ENCODE data around the gene SFMBT2.

Gene SFMBT2

DNA sequence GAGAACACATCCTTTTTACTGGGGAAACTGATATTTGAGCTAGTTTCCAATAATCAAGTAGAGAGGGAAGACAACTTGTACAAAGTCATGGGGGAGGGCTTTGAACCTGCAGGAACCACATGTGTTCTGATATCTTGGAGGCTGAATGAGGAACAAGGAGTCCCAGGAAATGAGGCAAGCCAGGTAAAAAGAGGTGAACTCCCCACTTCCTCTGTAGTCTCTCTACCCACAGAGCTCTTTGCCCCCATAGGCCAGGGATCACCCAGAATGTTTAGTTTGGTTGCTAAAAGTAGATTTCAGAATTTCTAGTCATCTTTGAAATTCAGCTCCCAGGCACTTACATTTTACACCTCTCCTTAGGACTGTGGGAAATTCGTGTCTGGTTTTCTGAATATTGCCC, 276.4 kb downstream of the SFMBT2 start:
- DNase-seq (ENCODE audit: low spot score): no peak

DNA sequence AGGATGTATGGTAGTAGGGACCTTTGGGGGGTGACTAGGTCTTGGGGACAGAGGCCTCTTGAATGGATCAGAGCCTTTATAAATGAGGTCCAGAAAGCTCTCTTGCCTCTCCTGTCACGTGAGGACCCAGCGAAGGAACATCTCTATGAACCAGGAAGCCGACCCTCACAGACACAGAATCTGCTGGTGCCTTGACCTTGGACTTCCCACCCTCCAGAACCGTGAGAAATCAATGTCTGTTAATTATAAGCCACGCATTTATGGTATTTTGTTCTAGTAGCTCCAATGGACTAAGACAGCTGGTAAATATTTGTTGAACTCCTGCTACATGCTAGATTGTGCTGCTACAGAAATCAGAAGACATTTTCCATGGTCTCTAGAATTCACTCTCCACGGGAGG, 276.9 kb downstream of the SFMBT2 start:
- DNase-seq (ENCODE audit: low spot score): no peak

DNA sequence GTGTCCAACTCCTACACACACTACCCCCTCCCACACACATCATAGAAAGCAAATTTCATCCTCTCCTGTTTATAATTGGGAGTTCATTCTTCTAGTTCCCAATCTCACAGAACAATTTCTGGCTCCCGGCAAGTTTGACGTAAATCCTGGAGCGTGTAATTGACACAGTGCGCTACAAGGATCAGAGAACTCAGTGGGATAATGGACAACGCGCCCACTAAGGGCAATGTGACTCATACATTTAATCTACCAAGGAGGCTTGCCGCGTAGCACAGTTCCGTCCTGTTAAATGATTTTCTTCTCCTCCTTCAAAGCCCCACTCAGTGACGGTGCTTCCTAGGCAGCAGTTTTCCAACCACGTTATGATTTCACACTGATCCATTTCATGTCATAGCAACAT, 277.6 kb downstream of the SFMBT2 start:
- DNase-seq (ENCODE audit: low spot score): no peak

DNA sequence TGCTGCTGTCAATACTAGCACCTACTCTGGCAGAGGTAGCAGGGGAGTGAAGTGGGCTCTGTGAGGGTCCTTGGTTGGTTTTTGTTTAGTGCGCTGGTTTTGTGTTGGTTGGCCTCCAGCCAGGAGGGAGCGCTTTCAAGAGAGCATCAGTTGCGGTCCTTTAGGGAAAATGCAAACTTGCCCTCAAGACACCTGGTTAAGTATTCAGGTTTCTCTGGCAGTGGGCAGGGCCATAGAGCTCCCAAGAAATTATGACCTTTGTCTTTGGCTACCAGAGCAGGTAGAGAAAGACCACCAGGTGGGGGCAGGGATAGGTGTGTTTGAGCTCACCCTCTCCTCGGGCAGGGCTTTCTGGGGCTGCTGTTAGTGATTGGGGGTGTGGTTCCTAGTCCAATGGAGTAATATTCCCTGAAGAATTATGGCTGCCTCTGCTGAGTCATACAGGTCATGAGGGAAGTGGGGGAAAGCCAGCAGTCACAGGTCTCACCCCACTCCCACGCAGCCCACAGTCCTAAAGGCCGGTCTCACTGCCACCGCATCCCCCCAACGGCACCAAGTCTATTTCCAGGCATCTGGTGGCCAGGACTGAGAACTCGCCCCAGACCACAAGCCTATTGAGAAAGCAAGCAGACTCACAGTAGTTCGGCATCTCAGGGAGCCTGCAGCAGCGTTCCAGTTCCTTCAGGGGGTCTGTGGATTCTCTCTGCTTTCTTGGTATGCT, 280.5 kb downstream of the SFMBT2 start:
- no peak for DNase-seq (ENCODE audit: low spot score)

DNA sequence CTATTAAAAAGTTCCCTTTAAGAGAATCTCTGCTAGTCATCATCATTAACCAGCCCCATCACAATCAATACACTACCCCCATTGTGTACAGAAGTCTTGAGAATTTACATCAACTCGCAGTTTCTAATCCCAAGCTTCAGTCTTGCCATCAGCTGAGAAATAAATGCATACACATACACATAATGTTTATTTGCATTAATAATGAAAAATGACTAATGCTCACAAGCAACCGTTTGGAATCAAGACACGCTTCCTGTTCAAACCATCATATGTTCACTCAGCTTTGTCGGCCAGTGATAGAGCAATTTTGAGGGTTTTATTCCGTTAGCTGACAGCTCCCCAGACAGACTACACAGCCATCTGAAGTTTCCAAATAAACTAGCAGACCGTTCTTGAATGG, 287.1 kb downstream of the SFMBT2 start:
- DNase-seq (ENCODE audit: low spot score): no peak

DNA sequence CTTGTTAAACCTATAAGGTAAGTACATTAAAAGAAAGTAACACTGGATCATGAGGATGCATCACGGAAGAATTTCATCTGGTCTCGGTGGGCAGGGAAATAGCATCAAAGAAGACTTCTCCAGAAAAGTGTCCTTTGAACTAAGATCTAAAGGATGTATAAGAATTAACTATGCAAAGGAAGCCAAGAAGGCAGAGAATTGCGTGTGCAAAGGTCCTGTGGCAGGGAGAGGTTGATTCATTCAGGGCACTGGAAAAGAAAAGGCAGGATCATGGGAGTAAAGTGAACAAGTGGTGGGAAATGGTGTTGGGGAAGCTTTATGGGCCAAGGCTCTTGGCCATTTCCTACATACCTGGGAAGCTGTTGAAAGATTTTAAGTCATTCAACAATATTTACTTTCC, 288.3 kb downstream of the SFMBT2 start:
- no peak for DNase-seq (ENCODE audit: low spot score)

DNA sequence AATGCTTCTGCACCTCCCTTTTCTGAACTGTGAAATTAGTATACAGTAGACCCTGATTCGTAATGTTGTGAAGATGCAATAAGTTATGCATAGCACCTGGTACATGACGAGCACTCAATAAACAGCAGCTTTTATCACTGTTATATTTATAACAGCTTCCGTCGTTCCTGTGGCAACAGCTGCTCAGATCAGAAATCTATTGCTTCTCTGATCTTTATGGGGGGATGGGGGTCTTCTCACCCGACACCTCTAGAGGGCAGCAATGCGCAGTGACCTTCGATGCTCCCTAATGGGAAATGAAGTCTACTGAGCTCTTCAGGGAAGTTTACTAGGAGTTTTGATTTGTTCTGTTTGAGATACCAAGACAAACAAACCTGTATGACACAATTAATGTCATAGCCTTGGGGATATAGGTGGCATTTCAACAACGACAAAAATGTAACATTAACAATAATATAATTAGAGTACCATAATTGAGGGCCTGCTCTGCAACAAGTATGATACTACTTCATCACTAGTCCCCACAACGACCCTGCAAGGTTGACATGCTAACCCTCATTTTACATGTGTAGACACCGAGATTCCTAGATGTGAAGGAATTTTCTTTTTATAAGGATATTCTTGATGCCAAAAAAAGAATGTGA, 289.6 kb downstream of the SFMBT2 start:
- DNase-seq (ENCODE audit: low spot score): peak; percentile 45

DNA sequence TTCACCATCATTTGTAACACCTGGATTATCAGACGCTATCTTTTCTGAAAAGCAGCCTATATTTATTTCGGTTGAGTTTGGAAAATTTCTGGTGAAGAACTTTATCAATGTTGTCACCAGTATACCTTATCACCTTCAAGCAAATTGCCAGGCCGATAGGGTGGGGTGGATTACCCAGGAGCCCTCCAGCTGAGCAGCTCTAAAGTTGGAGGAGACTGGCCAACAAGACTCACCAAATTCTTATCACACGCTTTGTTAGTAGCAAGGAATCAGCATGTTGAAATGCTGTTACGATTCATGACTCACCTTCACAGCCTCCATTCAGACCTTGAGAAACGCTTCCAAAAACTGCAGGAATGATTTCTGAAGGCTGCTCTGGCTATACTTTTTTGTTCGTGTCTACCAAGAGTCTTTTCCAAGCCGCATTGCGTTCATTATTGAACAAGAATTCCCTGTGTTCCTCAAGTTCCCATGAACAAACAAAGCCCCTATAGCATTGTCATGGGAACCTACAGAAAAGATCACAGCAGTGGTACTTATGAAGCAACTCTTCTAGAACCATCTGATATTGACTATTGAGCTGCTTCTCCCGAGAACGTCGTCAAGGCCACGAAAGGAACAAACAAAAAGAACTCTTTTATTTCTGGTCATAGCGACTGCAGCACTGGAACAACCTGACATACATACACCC, 291.4 kb downstream of the SFMBT2 start:
- no peak for DNase-seq (ENCODE audit: low spot score)

DNA sequence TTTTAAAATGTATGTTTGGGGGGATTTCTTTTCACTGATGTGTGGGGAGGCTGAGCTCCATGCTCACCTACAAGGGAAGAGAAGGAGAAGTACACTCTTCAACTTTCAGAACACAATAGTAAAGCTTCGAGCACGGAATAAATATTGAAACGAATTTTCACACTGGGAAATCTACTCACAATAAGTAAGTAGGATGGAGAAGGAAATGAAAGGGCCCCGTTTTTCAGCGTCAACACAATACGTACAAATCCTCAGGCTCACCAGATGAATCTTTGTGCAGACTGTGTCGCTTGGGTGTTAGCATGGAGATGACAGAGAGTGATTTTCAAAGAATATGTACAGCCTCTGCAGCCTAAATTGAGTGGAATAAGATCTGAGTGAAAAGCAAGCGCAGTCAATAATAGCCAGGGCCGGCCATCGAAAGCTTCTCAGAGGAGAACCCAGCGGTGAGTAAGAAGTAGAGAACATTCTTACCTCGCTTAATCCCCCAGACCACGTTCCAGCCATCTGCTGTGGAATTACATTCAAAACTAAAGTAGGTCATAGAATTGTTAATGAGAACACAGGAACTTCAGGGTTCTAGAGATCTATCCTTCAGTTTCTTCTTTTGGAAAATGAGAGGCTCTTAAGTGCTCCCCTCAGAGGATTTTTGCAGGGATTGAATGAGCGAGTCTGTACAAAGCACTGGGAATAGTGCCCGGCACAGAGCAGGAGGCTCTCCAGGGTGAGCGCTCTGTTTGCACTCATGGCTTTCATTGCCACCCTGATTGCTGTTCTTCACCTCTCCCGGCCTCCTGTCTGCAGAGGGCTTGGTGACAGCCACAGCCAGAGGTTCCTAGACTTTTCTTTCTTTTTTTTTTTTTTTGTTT, 292.8 kb downstream of the SFMBT2 start:
- peak; percentile 65 for DNase-seq (ENCODE audit: low spot score)

DNA sequence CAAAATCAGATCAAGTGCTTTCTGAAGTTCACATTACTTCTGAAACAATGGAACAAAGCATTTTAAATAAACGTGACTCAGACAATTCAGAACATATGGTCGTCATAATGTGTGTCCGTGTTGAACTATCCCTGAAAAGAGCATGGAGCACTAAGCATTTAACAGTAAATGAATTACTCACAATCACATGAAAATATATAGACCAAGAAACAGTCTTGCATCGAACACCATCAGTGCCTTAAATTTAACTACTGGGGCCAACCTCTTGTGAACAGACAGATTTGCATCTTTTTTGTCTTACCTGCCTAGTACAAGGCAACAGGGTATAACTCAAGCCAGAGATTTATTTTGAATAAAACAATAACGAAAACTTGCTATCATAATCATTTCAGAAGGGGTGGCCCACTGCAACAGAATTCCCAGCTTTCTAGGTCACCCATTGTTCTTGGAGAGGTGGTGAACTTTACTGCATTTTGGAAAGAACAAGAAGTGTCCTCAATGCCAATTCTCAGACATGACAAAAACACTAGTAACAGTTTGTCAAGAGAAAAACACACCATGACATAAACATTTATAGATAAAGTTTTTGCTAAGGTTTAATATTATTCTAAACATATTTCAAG, 293.5 kb downstream of the SFMBT2 start:
- no peak for DNase-seq (ENCODE audit: low spot score)

DNA sequence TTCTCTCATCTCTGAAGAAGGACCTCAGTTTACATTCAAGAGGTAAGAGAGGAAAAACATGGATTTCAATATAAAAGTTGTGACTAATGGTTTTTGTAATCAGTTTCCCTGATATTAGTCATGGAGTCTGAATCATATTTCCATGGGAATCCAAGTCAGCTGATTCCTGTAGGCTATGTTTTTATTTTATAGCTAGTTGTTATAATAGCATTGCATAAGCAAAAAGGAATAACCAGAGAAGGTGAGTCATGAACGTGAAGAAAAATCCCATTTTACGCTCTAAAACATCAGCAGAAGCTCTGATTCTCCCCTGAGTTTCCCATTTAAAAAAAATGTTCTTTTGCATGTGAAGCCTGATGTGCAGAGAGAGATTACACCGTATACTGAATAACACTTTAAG, 299.3 kb downstream of the SFMBT2 start:
- DNase-seq (ENCODE audit: low spot score): no peak

DNA sequence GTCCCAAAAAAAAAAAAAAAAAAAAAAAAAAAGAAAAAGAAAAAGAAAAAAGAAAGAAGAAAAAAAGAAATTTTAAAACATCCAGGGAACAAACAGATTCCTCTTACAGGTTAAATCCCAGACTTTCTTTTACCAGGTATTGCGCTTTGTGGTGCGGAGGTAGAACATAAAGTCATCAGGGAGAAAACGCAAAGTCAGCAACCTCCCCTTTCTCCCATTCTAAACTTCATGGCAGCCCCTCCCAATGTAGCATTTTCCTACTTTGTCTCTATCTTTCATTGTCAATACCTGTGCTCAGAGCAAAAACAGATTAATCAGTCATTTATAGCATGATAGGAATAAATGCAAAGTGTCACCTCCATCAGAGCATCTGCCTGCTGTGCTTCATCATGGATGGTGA, 299.7 kb downstream of the SFMBT2 start:
- DNase-seq (ENCODE audit: low spot score): no peak

All from putamen (tissue), 1 donor.